WI38 (cell line): ENCODE results near the gene CD70.
A peak's percentile ranks its signal among the peaks of the same experiment; 100 is the strongest.

Experiments
- H3K4me3 ChIP-seq: 2 replicates; pipeline ENCODE4 v1.5.1; 2011; ENCODE audit warnings: low read depth, mild to moderate bottlenecking, control low read depth, low read length
- TF ChIP-seq, protein P1 (sequence below): IDR thresholded peaks from 2 replicates; pipeline ENCODE4 v1.5.1; 2012; ENCODE audit warnings: low read depth, mild to moderate bottlenecking, control low read depth, low read length

CD70 gene

DNA sequence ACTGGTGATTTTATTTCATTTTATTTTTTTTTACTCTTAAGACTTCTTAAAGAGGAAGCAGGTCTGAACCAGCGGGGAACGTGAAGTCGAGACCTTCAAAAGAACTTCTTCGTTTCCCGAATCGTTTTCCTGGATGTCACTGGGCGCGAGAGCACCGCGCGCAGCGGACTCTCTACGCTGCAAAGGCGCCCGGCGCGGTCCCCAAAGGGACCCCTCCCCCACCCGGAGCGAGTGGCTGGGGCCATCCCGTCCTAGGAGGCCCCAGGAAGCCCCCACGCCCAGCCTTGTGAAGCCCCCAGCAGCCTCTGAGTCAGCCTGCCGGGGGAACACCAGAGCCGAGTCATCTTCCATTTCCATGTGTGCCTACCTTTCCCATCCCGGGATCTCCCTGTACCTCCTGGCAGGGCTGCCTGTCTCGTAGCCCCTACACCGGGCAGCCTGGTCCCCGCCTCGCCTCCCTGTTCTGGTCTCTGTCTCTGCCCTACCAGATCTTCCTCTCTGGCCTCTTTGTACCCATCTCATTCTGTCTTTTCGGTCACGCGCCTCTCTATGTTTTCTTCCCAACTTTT, 608 bp downstream of the CD70 start:
- H3K4me3 ChIP-seq = no peak overlapping the region
- TF ChIP-seq, protein P1, sequence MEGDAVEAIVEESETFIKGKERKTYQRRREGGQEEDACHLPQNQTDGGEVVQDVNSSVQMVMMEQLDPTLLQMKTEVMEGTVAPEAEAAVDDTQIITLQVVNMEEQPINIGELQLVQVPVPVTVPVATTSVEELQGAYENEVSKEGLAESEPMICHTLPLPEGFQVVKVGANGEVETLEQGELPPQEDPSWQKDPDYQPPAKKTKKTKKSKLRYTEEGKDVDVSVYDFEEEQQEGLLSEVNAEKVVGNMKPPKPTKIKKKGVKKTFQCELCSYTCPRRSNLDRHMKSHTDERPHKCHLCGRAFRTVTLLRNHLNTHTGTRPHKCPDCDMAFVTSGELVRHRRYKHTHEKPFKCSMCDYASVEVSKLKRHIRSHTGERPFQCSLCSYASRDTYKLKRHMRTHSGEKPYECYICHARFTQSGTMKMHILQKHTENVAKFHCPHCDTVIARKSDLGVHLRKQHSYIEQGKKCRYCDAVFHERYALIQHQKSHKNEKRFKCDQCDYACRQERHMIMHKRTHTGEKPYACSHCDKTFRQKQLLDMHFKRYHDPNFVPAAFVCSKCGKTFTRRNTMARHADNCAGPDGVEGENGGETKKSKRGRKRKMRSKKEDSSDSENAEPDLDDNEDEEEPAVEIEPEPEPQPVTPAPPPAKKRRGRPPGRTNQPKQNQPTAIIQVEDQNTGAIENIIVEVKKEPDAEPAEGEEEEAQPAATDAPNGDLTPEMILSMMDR = no peak

DNA sequence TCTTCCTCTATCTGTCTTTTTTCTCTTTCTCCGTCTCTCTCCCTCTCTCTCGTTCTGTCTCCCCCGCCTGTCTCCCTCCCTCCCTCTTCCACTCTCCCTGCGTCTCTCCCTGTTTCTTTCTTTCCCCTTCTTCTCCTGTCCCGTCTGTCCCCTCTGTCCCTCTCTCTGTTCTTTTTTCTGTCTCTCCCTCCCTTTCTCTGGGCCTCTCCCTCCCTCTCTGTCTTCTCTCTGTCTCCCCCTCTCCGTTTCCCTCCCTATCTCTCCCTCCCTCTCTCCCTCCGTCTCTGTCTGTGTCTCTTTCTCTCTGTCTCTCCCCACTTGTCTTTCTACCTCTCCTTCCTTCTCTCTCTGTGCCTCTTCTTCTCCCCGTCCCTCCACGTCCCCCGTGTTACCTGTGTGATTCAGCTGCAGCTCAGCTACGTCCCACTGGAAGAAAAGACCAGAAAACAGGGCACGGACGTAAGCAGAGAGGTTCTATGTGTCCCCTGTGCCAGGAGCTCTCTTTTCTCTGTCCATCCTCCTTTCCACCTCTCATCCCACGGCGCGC, 1.2 kb downstream of the CD70 start:
- H3K4me3 ChIP-seq = no peak overlapping the region
- TF ChIP-seq, protein P1 = no peak

DNA sequence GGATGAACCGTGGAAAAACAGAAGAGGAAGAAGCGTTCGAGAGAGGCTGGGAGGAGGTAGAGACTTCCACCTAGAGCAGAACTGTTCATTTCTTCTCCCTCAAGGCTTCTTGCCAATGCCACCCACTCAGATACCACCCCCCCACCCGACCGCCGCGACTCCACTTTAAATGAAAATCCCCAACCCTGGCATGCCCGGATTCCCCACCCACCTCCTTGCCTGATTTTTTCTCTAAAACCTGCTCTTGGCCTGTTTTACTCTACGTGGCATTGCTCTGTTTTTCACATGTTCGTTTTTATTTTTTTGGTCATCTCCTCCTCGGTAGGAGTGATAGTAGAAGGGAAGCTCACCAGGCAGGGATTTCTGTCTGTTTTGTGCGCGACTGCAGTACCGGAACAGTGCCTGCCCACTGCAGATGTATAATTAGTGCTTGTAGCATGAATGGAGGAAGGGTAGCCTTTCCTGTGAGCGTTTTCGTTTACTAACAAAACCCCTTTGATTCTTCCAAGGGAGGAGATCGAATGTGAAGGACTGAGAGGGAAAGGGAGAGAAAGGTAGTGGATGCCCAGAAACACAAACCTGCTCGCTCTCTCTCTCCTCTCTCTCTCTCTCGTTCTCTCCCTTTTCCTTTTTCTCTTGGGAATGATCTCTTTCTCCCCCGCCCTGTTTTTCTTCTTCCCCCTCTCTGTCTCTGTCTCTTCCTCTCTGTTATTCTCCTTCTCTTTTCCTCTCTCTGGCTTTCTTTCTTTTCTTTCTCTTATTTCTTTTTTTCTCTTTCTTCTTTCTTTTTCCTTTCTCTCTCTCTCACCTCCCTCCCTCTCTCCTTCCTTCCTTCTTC, 2.2 kb downstream of the CD70 start:
- no peak overlapping the region for H3K4me3 ChIP-seq
- TF ChIP-seq, protein P1 = no peak

DNA sequence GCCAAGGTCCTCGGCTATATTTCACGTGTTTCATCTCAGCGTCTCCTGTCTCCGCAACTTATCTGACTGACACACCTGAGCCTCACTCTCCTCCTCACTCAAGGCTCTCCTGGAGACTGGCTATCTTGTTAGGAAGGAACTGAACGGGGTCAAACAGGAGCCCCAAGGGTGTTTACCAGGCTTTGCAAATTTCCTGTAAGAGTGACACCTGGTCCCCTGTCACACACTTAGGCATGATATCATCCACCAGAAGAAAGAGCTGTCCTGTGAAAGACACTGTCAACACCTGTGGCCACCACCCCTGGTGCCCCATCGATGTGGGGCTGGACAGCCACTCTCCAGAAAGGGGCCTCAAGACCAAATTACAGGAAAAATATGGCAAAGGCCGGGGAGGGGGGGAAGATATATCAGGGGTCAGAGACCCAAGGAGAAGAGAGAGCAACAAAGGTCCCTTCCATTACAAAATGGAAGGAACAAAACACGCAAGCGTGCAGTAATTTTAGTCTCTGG, 2.9 kb downstream of the CD70 start:
- TF ChIP-seq, protein P1 = no peak
- H3K4me3 ChIP-seq = no peak overlapping the region

DNA sequence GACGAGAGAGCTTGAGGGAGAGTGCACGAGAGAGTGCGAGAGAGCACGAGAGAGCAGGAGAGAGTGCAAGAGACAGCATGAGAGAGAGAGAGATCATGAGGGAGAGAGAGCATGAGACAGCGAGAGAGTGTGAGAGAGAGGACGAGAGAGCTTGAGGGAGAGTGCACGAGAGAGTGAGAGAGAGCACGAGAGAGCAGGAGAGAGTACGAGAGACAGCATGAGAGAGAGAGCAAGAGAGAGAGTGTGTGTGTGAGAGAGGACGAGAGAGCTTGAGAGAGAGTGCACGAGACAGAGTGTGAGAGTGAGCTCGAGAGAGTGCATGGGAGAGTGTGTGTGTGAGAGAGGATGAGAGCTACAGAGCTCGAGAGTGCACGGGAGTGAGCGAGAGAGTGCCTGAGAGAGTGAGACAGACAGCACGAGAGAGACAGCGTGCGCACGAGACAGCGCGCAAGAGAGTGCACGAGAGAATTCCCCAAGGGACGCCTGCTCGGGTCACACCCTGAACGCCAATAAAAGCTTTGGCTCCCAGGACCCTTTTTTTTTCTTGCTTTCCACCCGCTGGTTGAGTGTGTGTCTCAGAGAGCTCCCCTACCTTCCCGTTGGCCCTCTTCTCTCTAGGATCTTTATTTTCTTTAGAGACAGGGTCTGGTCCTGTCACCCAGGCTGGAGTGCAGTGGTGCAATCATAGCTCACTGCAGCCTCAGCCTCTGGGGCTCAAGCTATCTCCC, 3.7 kb downstream of the CD70 start:
- TF ChIP-seq, protein P1 = no peak
- H3K4me3 ChIP-seq = 0 out of 2 replicates have a peak overlapping the region, but pooled peaks have one; percentile 7

DNA sequence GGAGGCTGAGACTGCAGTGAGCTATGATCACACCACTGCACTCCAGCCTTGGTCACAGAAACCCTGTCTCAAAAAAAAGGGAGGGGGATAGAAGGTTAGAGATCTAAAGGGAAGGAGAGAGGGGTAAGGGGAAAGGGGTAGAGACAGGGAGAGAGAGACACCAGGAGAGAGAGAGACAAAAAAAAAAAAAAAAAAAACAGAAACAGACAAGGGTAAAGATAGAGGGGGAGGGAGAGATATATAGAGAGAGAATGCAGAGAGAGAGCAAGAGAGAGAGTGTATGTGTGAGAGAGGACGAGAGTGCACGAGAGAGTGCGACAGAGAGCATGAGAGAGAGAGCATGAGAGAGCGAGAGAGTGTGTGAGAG, 4.2 kb downstream of the CD70 start:
- no peak overlapping the region for H3K4me3 ChIP-seq
- TF ChIP-seq, protein P1 = no peak
